Heart left ventricle (tissue), 13 donors: Measurements from ENCODE around the gene PIGB.

Experiments used
- POLR2A ChIP-seq, 2 donors: fragments of 450-650 bp; IDR thresholded peaks; one replicate each; pipeline ENCODE4 v1.6.1; 2017; ENCODE audit warnings: antibody characterized with exemption in 2 of 2, mild to moderate bottlenecking in 2 of 2, moderate library complexity in 2 of 2
- TF ChIP-seq, protein P1 (sequence below), 12 donors: fragments of 200-600 bp; sonication (generic) in 4 of 12; IDR thresholded peaks; one replicate each; pipeline versions ENCODE4 v1.5.0 to v1.8.0; 2018 to 2022; ENCODE audit warnings: antibody characterized with exemption in 12 of 12, mild to moderate bottlenecking in 5 of 12
- donor health status: ischemic (EF 13 %, LVEDD 7.1; RV severe dilation, severe dysfunction).
- donor health status: DM: no; HTN: yes; CAD: no.
- donor health status: DM: no; HTN: no; CAD: no.
- donor health status: ischemic (EF 25% LVEDD 6.9; RV normal size, moderate dysfunction).
- donor health status: ischemic (EF 25% LVEDD 5.7; RV mildly dilated, moderate dysfunction).
- donor health status: ischemic (EF 35%, LVEDD 5.7; RV mildly dilated, moderate dysfunction).
- donor health status: nonischemic (EF 11% LVEDD 7.7; RV severe dilation, severe dysfunction).
- donor health status: DM: yes; HTN: yes; CAD: no.
- donor health status: PGD.
- donor health status: ischemic (EF 29% LVEDD 5.4; RV normal size, mild dysfunction).
- donor health status: nonischemic (EF 23%, LVEDD 6.1; RV moderate dilation, normal function).

DNA sequence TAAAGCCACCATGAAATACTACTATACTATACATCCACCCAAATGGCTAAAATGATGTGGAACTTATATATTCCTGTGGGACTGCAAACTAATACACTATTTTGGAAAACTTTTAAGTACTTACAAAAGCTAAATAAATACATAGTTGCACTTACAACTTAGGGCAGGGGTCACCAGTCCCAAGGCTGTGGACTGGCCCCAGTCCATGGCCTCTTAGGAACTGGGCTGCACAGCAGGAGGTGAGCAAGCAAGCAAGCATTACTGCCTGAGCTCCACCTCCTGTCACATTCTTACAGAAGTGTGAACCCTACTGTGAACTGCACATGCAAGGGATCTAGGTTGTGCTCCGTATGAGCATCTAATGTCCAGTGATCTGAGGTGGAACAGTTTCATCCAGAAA is 18.1 kb downstream of the PIGB start:
- TF ChIP-seq POLR2A (IDR thresholded peaks at IDR 0.05), result no peak
- TF ChIP-seq, protein P1, sequence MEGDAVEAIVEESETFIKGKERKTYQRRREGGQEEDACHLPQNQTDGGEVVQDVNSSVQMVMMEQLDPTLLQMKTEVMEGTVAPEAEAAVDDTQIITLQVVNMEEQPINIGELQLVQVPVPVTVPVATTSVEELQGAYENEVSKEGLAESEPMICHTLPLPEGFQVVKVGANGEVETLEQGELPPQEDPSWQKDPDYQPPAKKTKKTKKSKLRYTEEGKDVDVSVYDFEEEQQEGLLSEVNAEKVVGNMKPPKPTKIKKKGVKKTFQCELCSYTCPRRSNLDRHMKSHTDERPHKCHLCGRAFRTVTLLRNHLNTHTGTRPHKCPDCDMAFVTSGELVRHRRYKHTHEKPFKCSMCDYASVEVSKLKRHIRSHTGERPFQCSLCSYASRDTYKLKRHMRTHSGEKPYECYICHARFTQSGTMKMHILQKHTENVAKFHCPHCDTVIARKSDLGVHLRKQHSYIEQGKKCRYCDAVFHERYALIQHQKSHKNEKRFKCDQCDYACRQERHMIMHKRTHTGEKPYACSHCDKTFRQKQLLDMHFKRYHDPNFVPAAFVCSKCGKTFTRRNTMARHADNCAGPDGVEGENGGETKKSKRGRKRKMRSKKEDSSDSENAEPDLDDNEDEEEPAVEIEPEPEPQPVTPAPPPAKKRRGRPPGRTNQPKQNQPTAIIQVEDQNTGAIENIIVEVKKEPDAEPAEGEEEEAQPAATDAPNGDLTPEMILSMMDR (IDR thresholded peaks at IDR 0.05), result no peak
